AG09319 (cell line): ENCODE data around the gene OTUD6A.
"Not testable (repeated sequence)": the region's sequence is repeated elsewhere in the genome, so short reads cannot be mapped to it uniquely, and the experiment has no call there.

Source experiments
- DNase-seq: peaks from one replicate; pipeline ENCODE4 v3.0.0-alpha.2; 2010; ENCODE audit warnings: low read depth; ENCODE audit errors: extremely low read depth
- CTCF ChIP-seq: IDR thresholded peaks from 2 replicates; pipeline ENCODE4 v1.5.1; 2011; ENCODE audit warnings: low read depth, mild to moderate bottlenecking, inconsistent platforms, low read length, moderate library complexity

OTUD6A gene

GRCh38 chrX:70092247-70092646 lies 30.0 kb downstream of the OTUD6A start:
- no peak for DNase-seq

GRCh38 chrX:70096052-70096451 lies 33.8 kb downstream of the OTUD6A start:
- no peak for DNase-seq
- TF ChIP-seq CTCF = peak; percentile 21

More at GRCh38 chrX:70092247-70092646, 30.0 kb downstream of the OTUD6A start:
- no peak for TF ChIP-seq CTCF

GRCh38 chrX:70105229-70105628 lies 43.0 kb downstream of the OTUD6A start:
- TF ChIP-seq CTCF = no peak
- DNase-seq = no peak

GRCh38 chrX:70111436-70112026 lies 49.3 kb downstream of the OTUD6A start:
- DNase-seq = not testable (repeated sequence)
